Lower leg skin (tissue), 4 donors: ENCODE measurements around the gene CRHR2. TPM values are rescaled to one million over a fixed set of nuclear protein-coding genes. Genes with fewer than 3 reads are reported as not detected.

Experiments
- DNase-seq, 2 donors: peaks; one replicate each; pipeline ENCODE4 v3.0.0-alpha.2; 2019; ENCODE audit warnings: low spot score in 2 of 2
- H3K4me3 ChIP-seq: fragments of 200-600 bp; sonication (generic); 2 replicates; pipeline ENCODE4 v1.5.1; 2017; ENCODE audit warnings: mild to moderate bottlenecking, low read depth; ENCODE audit not compliant: poor library complexity, severe bottlenecking
- CTCF ChIP-seq, 3 donors: fragments of 450-650 bp; IDR thresholded peaks; one replicate each; pipeline ENCODE4 v1.5.1; 2016; ENCODE audit warnings: antibody characterized with exemption in 3 of 3, mild to moderate bottlenecking in 3 of 3, moderate library complexity in 2 of 3
- POLR2A ChIP-seq, 2 donors: fragments of 450-650 bp; IDR thresholded peaks; one replicate each; pipeline ENCODE4 v1.6.1; 2016 to 2017; ENCODE audit warnings: antibody characterized with exemption in 2 of 2, mild to moderate bottlenecking in 1 of 2, moderate library complexity in 1 of 2
- WGBS, 2 donors: methylation state at CpG; one replicate each; pipeline ENCODE4 v1.1.5; 2018; 5-methylcytosine and 5-hydroxymethylcytosine counted together
- intact Hi-C: fragments of 100-400 bp; cut with DNase I; formaldehyde crosslinking; loops from one replicate; pipeline ENCODE4 v1.15.0; 2023; ENCODE audit warnings: low total_unique reads
- total RNA-seq, 4 donors: library from RNA; depleted of rRNA; stranded (reverse); fragments of >200 nt; gene quantifications; one replicate each; pipeline ENCODE4 v1.1.0, GENCODE V29; 2016

The CRHR2 gene
- total RNA-seq, 4 donors from 2014 or later, result 0.45 TPM; not detected in 3

- no peak for TF ChIP-seq CTCF (IDR thresholded peaks at IDR 0.05)
- TF ChIP-seq POLR2A (IDR thresholded peaks at IDR 0.05), result no peak
- no peak overlapping the region for H3K4me3 ChIP-seq
- intact Hi-C loops, result no loop called here
- WGBS, 2 donors, result 76% methylated on average over 4 of the region's 4 CpGs
- DNase-seq, result no peak
Measured at GRCh38 chr7:30692882-30693281, 10.6 kb upstream of the CRHR2 start.

GRCh38 chr7:30692438-30692837 is 10.2 kb upstream of the CRHR2 start:
- intact Hi-C loops, result no loop called here
- no peak for DNase-seq
- H3K4me3 ChIP-seq, result no peak overlapping the region
- 86 to 89% methylated on average over 10 of the region's 10 CpGs for WGBS, 2 donors
- TF ChIP-seq POLR2A (IDR thresholded peaks at IDR 0.05), result no peak
- no peak for TF ChIP-seq CTCF (IDR thresholded peaks at IDR 0.05)

- TF ChIP-seq CTCF (IDR thresholded peaks at IDR 0.05), result no peak
- no peak for TF ChIP-seq POLR2A (IDR thresholded peaks at IDR 0.05)
- intact Hi-C loops, result no loop called here
- H3K4me3 ChIP-seq, result no peak overlapping the region
- no peak for DNase-seq
- 91% methylated on average over 7 of the region's 7 CpGs for WGBS, 2 donors
Measured at GRCh38 chr7:30690011-30690410, 7.8 kb upstream of the CRHR2 start.

GRCh38 chr7:30688718-30689221 is 6.5 kb upstream of the CRHR2 start:
- intact Hi-C loops, result no loop called here
- 54 to 58% methylated on average over 4 to 5 of the region's 5 CpGs for WGBS, 2 donors
- DNase-seq, result no peak
- no peak for TF ChIP-seq POLR2A (IDR thresholded peaks at IDR 0.05)
- no peak for TF ChIP-seq CTCF (IDR thresholded peaks at IDR 0.05)
- H3K4me3 ChIP-seq, result no peak overlapping the region

- DNase-seq, result no peak
- H3K4me3 ChIP-seq, result no peak overlapping the region
- intact Hi-C loops, result no loop called here
- 57 to 80% methylated on average over 6 of the region's 6 CpGs for WGBS, 2 donors
- TF ChIP-seq POLR2A (IDR thresholded peaks at IDR 0.05) (no peak), CTCF (IDR thresholded peaks at IDR 0.05) (no peak)
Measured at GRCh38 chr7:30687604-30688003, 5.3 kb upstream of the CRHR2 start.

- TF ChIP-seq CTCF (IDR thresholded peaks at IDR 0.05) (no peak), POLR2A (IDR thresholded peaks at IDR 0.05) (no peak)
- H3K4me3 ChIP-seq, result no peak overlapping the region
- intact Hi-C loops, result no loop called here
- DNase-seq, result no peak
- WGBS, 2 donors, result 55 to 64% methylated on average over 2 of the region's 2 CpGs
Measured at GRCh38 chr7:30684351-30684750, 2.1 kb upstream of the CRHR2 start.
